GM19372 (cell line): ENCODE data around the gene KRT35.

Experiments
- ATAC-seq: cut with Tn5 transposase; IDR thresholded peaks from one replicate; pipeline ENCODE4 v1.9.1; 2021; ENCODE audit warnings: mild to moderate bottlenecking, low read depth, moderate library complexity; ENCODE audit not compliant: unreplicated experiment

KRT35 gene

GRCh38 chr17:41428591-41429291 lies 52.2 kb downstream of the KRT35 start:
- no peak for ATAC-seq
